Prostate gland (tissue), 2 donors: ENCODE results near the gene FAM193A.

Experiments used
- POLR2AphosphoS5 ChIP-seq: sonication (generic); formaldehyde crosslinking; IDR thresholded peaks from one replicate; pipeline ENCODE4 v1.6.1; 2017; ENCODE audit warnings: antibody characterized with exemption
- TF ChIP-seq, protein P1 (sequence below), 4 experiments: fragments of 200-600 bp in 2 of 4; fragments of 450-650 bp in 2 of 4; sonication (generic) in 2 of 4; IDR thresholded peaks; 1 replicate in 3 of 4; 2 replicates in 1 of 4; pipeline ENCODE4 v1.5.1; 2016 to 2019; ENCODE audit warnings: antibody characterized with exemption in 4 of 4, mild to moderate bottlenecking in 2 of 4, moderate library complexity in 2 of 4

- TF ChIP-seq, protein P1, sequence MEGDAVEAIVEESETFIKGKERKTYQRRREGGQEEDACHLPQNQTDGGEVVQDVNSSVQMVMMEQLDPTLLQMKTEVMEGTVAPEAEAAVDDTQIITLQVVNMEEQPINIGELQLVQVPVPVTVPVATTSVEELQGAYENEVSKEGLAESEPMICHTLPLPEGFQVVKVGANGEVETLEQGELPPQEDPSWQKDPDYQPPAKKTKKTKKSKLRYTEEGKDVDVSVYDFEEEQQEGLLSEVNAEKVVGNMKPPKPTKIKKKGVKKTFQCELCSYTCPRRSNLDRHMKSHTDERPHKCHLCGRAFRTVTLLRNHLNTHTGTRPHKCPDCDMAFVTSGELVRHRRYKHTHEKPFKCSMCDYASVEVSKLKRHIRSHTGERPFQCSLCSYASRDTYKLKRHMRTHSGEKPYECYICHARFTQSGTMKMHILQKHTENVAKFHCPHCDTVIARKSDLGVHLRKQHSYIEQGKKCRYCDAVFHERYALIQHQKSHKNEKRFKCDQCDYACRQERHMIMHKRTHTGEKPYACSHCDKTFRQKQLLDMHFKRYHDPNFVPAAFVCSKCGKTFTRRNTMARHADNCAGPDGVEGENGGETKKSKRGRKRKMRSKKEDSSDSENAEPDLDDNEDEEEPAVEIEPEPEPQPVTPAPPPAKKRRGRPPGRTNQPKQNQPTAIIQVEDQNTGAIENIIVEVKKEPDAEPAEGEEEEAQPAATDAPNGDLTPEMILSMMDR (IDR thresholded peaks at IDR 0.05): no peak
- TF ChIP-seq POLR2AphosphoS5: no peak
Observed at GRCh38 chr4:2489841-2490552, 46.5 kb upstream of the FAM193A start.
